K562 (cell line): ENCODE data around the gene HOXA10.

ENCODE experiments used
- JUNB ChIP-seq: fragments of 450-650 bp; formaldehyde crosslinking; conservative IDR thresholded peaks from 2 replicates; pipeline ENCODE4 v1.4.0; 2020; ENCODE audit warnings: mild to moderate bottlenecking
- NFE2L1 ChIP-seq: fragments of 450-650 bp; IDR thresholded peaks from 2 replicates; pipeline ENCODE4 v1.6.1; 2016; ENCODE audit warnings: missing genetic modification characterization, low read depth, mild to moderate bottlenecking, missing compliant biosample characterization, moderate library complexity, borderline replicate concordance
- POLR2AphosphoS5 ChIP-seq: IDR thresholded peaks from 2 replicates; pipeline ENCODE4 v1.6.1; 2011; ENCODE audit warnings: mild to moderate bottlenecking, low read depth, low read length, moderate library complexity; ENCODE audit not compliant: control insufficient read depth, insufficient read depth
- ZKSCAN1 ChIP-seq: fragments of 150-350 bp; IDR thresholded peaks from 2 replicates; pipeline ENCODE4 v1.6.1; 2016; ENCODE audit warnings: low read depth, low read length

- TF ChIP-seq JUNB (CRISPR knock-in tag), result no peak
- TF ChIP-seq POLR2AphosphoS5, result no peak
- TF ChIP-seq ZKSCAN1, result no peak
- TF ChIP-seq NFE2L1, result no peak
These were observed 21.9 kb downstream of the HOXA10 start, which contains the start of gene HOXA3 for GRCh38 chr7:27151931-27152815.
